IMR-90 (cell line): ENCODE data around the gene ANKRD10.
"Not testable (repeated sequence)": the region's sequence is repeated elsewhere in the genome, so short reads cannot be mapped to it uniquely, and the experiment has no call there.

Source experiments
- BHLHE40 ChIP-seq: fragments of 150-350 bp; IDR thresholded peaks from 2 replicates; pipeline ENCODE4 v1.6.1; 2016; ENCODE audit warnings: mild to moderate bottlenecking, low read depth, low read length
- CEBPB ChIP-seq: IDR thresholded peaks from 2 replicates; pipeline ENCODE4 v1.6.1; 2012; ENCODE audit warnings: low read depth, low read length, improper control_type of control experiment
- CTCF ChIP-seq: conservative IDR thresholded peaks from 2 replicates; pipeline ENCODE4 v1.5.1; 2012; ENCODE audit warnings: mild to moderate bottlenecking, low read depth, low read length, improper control_type of control experiment
- ELK1 ChIP-seq: fragments of 150-350 bp; IDR thresholded peaks from 2 replicates; pipeline ENCODE4 v1.6.1; 2016; ENCODE audit warnings: low read depth, mild to moderate bottlenecking, low read length, moderate library complexity, borderline replicate concordance
- MAFK ChIP-seq: IDR thresholded peaks from 2 replicates; pipeline ENCODE4 v1.6.1; 2012; ENCODE audit warnings: low read depth, low read length, improper control_type of control experiment
- MAZ ChIP-seq: IDR thresholded peaks from 2 replicates; pipeline ENCODE4 v1.6.1; 2012; ENCODE audit warnings: low read depth, mild to moderate bottlenecking, low read length, improper control_type of control experiment, moderate library complexity, borderline replicate concordance
- MXI1 ChIP-seq: IDR thresholded peaks from 2 replicates; pipeline ENCODE4 v1.6.1; 2012; ENCODE audit warnings: low read depth, mild to moderate bottlenecking, low read length, moderate library complexity, borderline replicate concordance
- NFE2L2 ChIP-seq: fragments of 150-350 bp; IDR thresholded peaks from 2 replicates; pipeline ENCODE4 v1.6.1; 2016; ENCODE audit warnings: low read depth, mild to moderate bottlenecking, low read length
- POLR2A ChIP-seq: IDR thresholded peaks from 2 replicates; pipeline ENCODE4 v1.6.1; 2012; ENCODE audit warnings: mild to moderate bottlenecking, low read depth, low read length
- RAD21 ChIP-seq: IDR thresholded peaks from 2 replicates; pipeline ENCODE4 v1.6.1; 2012; ENCODE audit warnings: low read length, improper control_type of control experiment
- RCOR1 ChIP-seq: IDR thresholded peaks from 2 replicates; pipeline ENCODE4 v1.6.1; 2012; ENCODE audit warnings: mild to moderate bottlenecking, low read length, improper control_type of control experiment; ENCODE audit not compliant: insufficient replicate concordance
- RFX5 ChIP-seq: IDR thresholded peaks from 2 replicates; pipeline ENCODE4 v1.8.0; 2012; ENCODE audit warnings: low read depth, mild to moderate bottlenecking, low read length, moderate library complexity
- USF2 ChIP-seq: fragments of 150-350 bp; IDR thresholded peaks from 2 replicates; pipeline ENCODE4 v1.6.1; 2017; ENCODE audit warnings: mild to moderate bottlenecking, antibody characterized with exemption, low read length, low read depth

GRCh38 chr13:110952135-110952534, 37.3 kb upstream of the ANKRD10 start:
- not testable (repeated sequence) for TF ChIP-seq CTCF, MAFK, POLR2A, CEBPB, RAD21, RCOR1, MXI1, ELK1, BHLHE40, USF2, RFX5, MAZ, NFE2L2
